GM12878 (cell line): Measurements from ENCODE around the gene TRIM67. TPM values are rescaled to one million over a fixed set of nuclear protein-coding genes. Genes with fewer than 3 reads are reported as not detected.

ENCODE experiments used
- ATAC-seq: fragments of 200-7000 bp; cut with Tn5 transposase; 3 replicates; pipeline ENCODE4 v1.9.1; 2020; ENCODE audit warnings: mild to moderate bottlenecking, moderate library complexity
- BruUV-seq: library from RNA; stranded (reverse); fragments of 400-500 nt; replicated peaks from 2 replicates; lab custom pipeline; 2021; lab: Mats Ljungman, UMichigan
- CTCF ChIA-PET: fragments of 300-600 bp; sonication (Branson Sonifier 250); formaldehyde crosslinking; extraction: SDS; loops from one replicate; lab custom pipeline; 2021; ENCODE audit warnings: inconsistent platforms; lab: Yijun Ruan, JAX
- POLR2A ChIA-PET: fragments of 350-600 bp; formaldehyde crosslinking; extraction: SDS; loops from one replicate; lab custom pipeline; 2021; ENCODE audit warnings: inconsistent platforms; lab: Charles Lee
- RAD21 ChIA-PET: fragments of 300-600 bp; sonication (Branson Sonifier 250); formaldehyde crosslinking; loops from one replicate; lab custom pipeline; 2023; ENCODE audit warnings: antibody characterized with exemption; ENCODE audit not compliant: unreplicated experiment; lab: Charles Lee
- SMC1A ChIA-PET: fragments of 300-600 bp; sonication (Branson Sonifier 250); formaldehyde crosslinking; loops from one replicate; lab custom pipeline; 2023; ENCODE audit not compliant: unreplicated experiment, uncharacterized antibody; lab: Charles Lee
- DNase-seq: peaks from one replicate; pipeline ENCODE4 v3.0.0-alpha.2; 2011; ENCODE audit warnings: low read depth, low spot score
- FAIRE-seq: peaks from 3 replicates; lab custom pipeline; 2011; peaks lifted over from hg19 to GRCh38; lab: Jason Lieb, UNC
- H2AFZ ChIP-seq: 2 replicates; pipeline ENCODE4 v1.6.0; 2011; ENCODE audit warnings: low read depth, low read length, control low read depth; ENCODE audit not compliant: control insufficient read depth
- H3K27ac ChIP-seq: 2 replicates; pipeline ENCODE4 v1.5.1; 2011; ENCODE audit warnings: control low read depth; ENCODE audit not compliant: control insufficient read depth, insufficient read depth
- H3K27me3 ChIP-seq, 2 experiments: replicated peaks in 1 of 2; 2 replicates each; pipeline versions ENCODE4 v1.6.0 to v1.6.1; 2011; ENCODE audit warnings: low read length in 1 of 2; ENCODE audit not compliant: control insufficient read depth in 2 of 2, insufficient read depth in 2 of 2
- H3K36me3 ChIP-seq, 2 experiments: 2 replicates each; pipeline ENCODE4 v1.5.1; 2011; ENCODE audit warnings: low read length in 1 of 2; ENCODE audit not compliant: control insufficient read depth in 2 of 2, insufficient read depth in 2 of 2
- H3K4me1 ChIP-seq: 2 replicates; pipeline ENCODE4 v1.6.1; 2011; ENCODE audit warnings: mild to moderate bottlenecking, low read length, moderate library complexity, mixed read lengths; ENCODE audit not compliant: control insufficient read depth, insufficient read depth
- H3K4me2 ChIP-seq: 2 replicates; pipeline ENCODE4 v1.6.0; 2011; ENCODE audit warnings: control low read depth; ENCODE audit not compliant: control insufficient read depth, insufficient read depth
- H3K4me3 ChIP-seq: fragments of 200-600 bp; sonication (generic); 2 replicates; pipeline ENCODE4 v1.5.1; 2016
- H3K79me2 ChIP-seq: 2 replicates; pipeline ENCODE4 v1.6.0; 2011; ENCODE audit warnings: low read length; ENCODE audit not compliant: control insufficient read depth, insufficient read depth
- H3K9ac ChIP-seq: 2 replicates; pipeline ENCODE4 v1.8.0; 2011; ENCODE audit warnings: low read length, control low read depth, mixed read lengths; ENCODE audit not compliant: control insufficient read depth, insufficient read depth
- H3K9me3 ChIP-seq: replicated peaks from 3 replicates; pipeline ENCODE4 v1.5.1; 2011; ENCODE audit warnings: mild to moderate bottlenecking, low read length; ENCODE audit not compliant: control insufficient read depth, insufficient read depth
- H4K20me1 ChIP-seq: 2 replicates; pipeline ENCODE4 v1.6.0; 2011; ENCODE audit not compliant: control insufficient read depth, insufficient read depth
- BRCA1 ChIP-seq: IDR thresholded peaks from 2 replicates; pipeline ENCODE4 v1.6.1; 2011; ENCODE audit warnings: low read depth, low read length, improper control_type of control experiment
- ESRRA ChIP-seq: IDR thresholded peaks from 2 replicates; pipeline ENCODE4 v1.6.1; 2012; ENCODE audit warnings: mild to moderate bottlenecking, low read length, improper control_type of control experiment
- EZH2 ChIP-seq: IDR thresholded peaks from 2 replicates; pipeline ENCODE4 v1.6.1; 2012; ENCODE audit warnings: low read depth, mild to moderate bottlenecking, control low read depth, inconsistent platforms, low read length, borderline replicate concordance; ENCODE audit not compliant: control insufficient read depth
- NR2C2 ChIP-seq: IDR thresholded peaks from 2 replicates; pipeline ENCODE4 v1.6.1; 2011; ENCODE audit warnings: borderline replicate concordance, low read depth; ENCODE audit not compliant: control insufficient read depth, insufficient read length
- RBBP5 ChIP-seq: fragments of 200-600 bp; sonication (generic); conservative IDR thresholded peaks from 2 replicates; pipeline ENCODE4 v1.6.1; 2016
- TAF1 ChIP-seq: IDR thresholded peaks from 2 replicates; pipeline ENCODE4 v1.6.1; 2011; ENCODE audit warnings: mild to moderate bottlenecking, low read depth, low read length, borderline replicate concordance
- ZNF24 ChIP-seq: fragments of 450-650 bp; IDR thresholded peaks from 2 replicates; pipeline ENCODE4 v1.6.1; 2017; ENCODE audit warnings: antibody characterized with exemption, mild to moderate bottlenecking
- ZNF592 ChIP-seq: fragments of 450-650 bp; IDR thresholded peaks from 2 replicates; pipeline ENCODE4 v1.6.1; 2017; ENCODE audit warnings: mild to moderate bottlenecking, moderate library complexity
- ZNF622 ChIP-seq: fragments of 450-650 bp; IDR thresholded peaks from 2 replicates; pipeline ENCODE4 v1.6.1; 2017; ENCODE audit warnings: mild to moderate bottlenecking, inconsistent platforms
- WGBS: methylation state at CpG from one replicate; pipeline ENCODE4 v1.1.6; 2016; ENCODE audit warnings: low lambda C conversion rate; ENCODE audit not compliant: insufficient replicate concordance, insufficient coverage; ENCODE audit errors: missing lambda C conversion rate; 5-methylcytosine and 5-hydroxymethylcytosine counted together
- in situ Hi-C: fragments of 300-500 bp; cut with MboI; formaldehyde crosslinking; loops from 9 replicates; pipeline ENCODE4 v1.14.3; 2018; ENCODE audit warnings: mixed read lengths
- intact Hi-C: fragments of 100-400 bp; cut with micrococcal nuclease; formaldehyde crosslinking; loops from one replicate; pipeline ENCODE4 v1.14.2; 2022; ENCODE audit not compliant: unreplicated experiment
- polyA plus RNA-seq, 11 experiments: library from polyadenylated mRNA; depleted of rRNA in 4 of 11; unstranded in 6 of 11; stranded (reverse) in 5 of 11; fragments of >200 nt; fragmentation: Nextera tagmentation in 4 of 11; fragmentation: Illumina TruSeq in 1 of 11; extraction: Ambion mirVana in 4 of 11; extraction: Trizol in 1 of 11; gene quantifications; 1 replicate in 1 of 11; 2 replicates in 10 of 11; pipeline versions ENCODE4 v1.2.1 to v1.2.3, GENCODE V29; 2011 to 2016; ENCODE audit warnings: inconsistent platforms in 2 of 11, missing spikeins in 2 of 11, low read depth in 1 of 11
- total RNA-seq, 4 experiments: library from RNA; depleted of rRNA in 3 of 4; stranded (reverse); fragments of >200 nt in 3 of 4; fragmentation: Illumina TruSeq in 1 of 4; extraction: Trizol in 1 of 4; gene quantifications; 2 replicates each; pipeline versions ENCODE4 v1.2.1 to v1.2.3, GENCODE V29; 2013 to 2021
- TF ChIP-seq, protein P1 (sequence below): IDR thresholded peaks from 2 replicates; pipeline ENCODE4 v1.6.1; 2011; ENCODE audit warnings: low read depth, mild to moderate bottlenecking, low read length, moderate library complexity, borderline replicate concordance; ENCODE audit errors: extremely low read depth
- TF ChIP-seq, protein P2 (sequence below): fragments of 450-650 bp; IDR thresholded peaks from 2 replicates; pipeline ENCODE4 v1.6.1; 2017; ENCODE audit warnings: mild to moderate bottlenecking, moderate library complexity
- TF ChIP-seq, protein P3 (sequence below): IDR thresholded peaks from 2 replicates; pipeline ENCODE4 v1.6.1; 2012; ENCODE audit warnings: mild to moderate bottlenecking, low read depth, low read length

TRIM67 gene
- total and polyA plus RNA-seq, 10 of the 15 experiments (the other 5 are each of a cell fraction or from before 2014, with no cell fraction given): under 0.01 to 0.01 TPM; not detected in 8

- DNase-seq (no peak), ATAC-seq (no peak), FAIRE-seq (no peak)
- no peaks in the 10 kb centered on the region for H3K9me3 ChIP-seq
- H3K36me3 ChIP-seq: no peaks in the 10 kb centered on the region
- no peak overlapping the region for H3K9ac ChIP-seq
- WGBS: 20% methylated on average over 3 of the region's 3 CpGs
- H3K4me1 ChIP-seq: no peaks in the 10 kb centered on the region
- H3K4me2 ChIP-seq: no peak overlapping the region
- peaks cover 0 to 5% of the 10 kb centered on the region in 2 experiments for H3K27me3 ChIP-seq
- POLR2A ChIA-PET: no interaction called here
- SMC1A ChIA-PET: interaction anchor here (1.4 kb wide), 1 partner anchor 12 kb away, joined by 3 read pairs; no protein-coding TSS in a partner anchor
- intact Hi-C loops: no loop called here
- H3K27ac ChIP-seq: no peak overlapping the region
- no peaks in the 10 kb centered on the region for H3K79me2 ChIP-seq
- no peak overlapping the region for H2AFZ ChIP-seq
- in situ Hi-C loops: no loop called here
- BruUV-seq: no TSS peak
- H4K20me1 ChIP-seq: no peaks in the 10 kb centered on the region
- RAD21 ChIA-PET: no interaction called here
- CTCF ChIA-PET: no interaction called here
- no peak overlapping the region for H3K4me3 ChIP-seq
- TF ChIP-seq BRCA1 (no peak), ESRRA (no peak), TAF1 (no peak), ZNF622 (no peak), NR2C2 (no peak), ZNF592 (no peak), EZH2 (no peak), ZNF24 (no peak), RBBP5 (no peak)
- TF ChIP-seq, protein P1, sequence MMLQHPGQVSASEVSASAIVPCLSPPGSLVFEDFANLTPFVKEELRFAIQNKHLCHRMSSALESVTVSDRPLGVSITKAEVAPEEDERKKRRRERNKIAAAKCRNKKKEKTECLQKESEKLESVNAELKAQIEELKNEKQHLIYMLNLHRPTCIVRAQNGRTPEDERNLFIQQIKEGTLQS: no peak
- TF ChIP-seq, protein P2, sequence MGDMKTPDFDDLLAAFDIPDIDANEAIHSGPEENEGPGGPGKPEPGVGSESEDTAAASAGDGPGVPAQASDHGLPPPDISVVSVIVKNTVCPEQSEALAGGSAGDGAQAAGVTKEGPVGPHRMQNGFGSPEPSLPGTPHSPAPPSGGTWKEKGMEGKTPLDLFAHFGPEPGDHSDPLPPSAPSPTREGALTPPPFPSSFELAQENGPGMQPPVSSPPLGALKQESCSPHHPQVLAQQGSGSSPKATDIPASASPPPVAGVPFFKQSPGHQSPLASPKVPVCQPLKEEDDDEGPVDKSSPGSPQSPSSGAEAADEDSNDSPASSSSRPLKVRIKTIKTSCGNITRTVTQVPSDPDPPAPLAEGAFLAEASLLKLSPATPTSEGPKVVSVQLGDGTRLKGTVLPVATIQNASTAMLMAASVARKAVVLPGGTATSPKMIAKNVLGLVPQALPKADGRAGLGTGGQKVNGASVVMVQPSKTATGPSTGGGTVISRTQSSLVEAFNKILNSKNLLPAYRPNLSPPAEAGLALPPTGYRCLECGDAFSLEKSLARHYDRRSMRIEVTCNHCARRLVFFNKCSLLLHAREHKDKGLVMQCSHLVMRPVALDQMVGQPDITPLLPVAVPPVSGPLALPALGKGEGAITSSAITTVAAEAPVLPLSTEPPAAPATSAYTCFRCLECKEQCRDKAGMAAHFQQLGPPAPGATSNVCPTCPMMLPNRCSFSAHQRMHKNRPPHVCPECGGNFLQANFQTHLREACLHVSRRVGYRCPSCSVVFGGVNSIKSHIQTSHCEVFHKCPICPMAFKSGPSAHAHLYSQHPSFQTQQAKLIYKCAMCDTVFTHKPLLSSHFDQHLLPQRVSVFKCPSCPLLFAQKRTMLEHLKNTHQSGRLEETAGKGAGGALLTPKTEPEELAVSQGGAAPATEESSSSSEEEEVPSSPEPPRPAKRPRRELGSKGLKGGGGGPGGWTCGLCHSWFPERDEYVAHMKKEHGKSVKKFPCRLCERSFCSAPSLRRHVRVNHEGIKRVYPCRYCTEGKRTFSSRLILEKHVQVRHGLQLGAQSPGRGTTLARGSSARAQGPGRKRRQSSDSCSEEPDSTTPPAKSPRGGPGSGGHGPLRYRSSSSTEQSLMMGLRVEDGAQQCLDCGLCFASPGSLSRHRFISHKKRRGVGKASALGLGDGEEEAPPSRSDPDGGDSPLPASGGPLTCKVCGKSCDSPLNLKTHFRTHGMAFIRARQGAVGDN: no peak
- TF ChIP-seq, protein P3, sequence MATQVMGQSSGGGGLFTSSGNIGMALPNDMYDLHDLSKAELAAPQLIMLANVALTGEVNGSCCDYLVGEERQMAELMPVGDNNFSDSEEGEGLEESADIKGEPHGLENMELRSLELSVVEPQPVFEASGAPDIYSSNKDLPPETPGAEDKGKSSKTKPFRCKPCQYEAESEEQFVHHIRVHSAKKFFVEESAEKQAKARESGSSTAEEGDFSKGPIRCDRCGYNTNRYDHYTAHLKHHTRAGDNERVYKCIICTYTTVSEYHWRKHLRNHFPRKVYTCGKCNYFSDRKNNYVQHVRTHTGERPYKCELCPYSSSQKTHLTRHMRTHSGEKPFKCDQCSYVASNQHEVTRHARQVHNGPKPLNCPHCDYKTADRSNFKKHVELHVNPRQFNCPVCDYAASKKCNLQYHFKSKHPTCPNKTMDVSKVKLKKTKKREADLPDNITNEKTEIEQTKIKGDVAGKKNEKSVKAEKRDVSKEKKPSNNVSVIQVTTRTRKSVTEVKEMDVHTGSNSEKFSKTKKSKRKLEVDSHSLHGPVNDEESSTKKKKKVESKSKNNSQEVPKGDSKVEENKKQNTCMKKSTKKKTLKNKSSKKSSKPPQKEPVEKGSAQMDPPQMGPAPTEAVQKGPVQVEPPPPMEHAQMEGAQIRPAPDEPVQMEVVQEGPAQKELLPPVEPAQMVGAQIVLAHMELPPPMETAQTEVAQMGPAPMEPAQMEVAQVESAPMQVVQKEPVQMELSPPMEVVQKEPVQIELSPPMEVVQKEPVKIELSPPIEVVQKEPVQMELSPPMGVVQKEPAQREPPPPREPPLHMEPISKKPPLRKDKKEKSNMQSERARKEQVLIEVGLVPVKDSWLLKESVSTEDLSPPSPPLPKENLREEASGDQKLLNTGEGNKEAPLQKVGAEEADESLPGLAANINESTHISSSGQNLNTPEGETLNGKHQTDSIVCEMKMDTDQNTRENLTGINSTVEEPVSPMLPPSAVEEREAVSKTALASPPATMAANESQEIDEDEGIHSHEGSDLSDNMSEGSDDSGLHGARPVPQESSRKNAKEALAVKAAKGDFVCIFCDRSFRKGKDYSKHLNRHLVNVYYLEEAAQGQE: no peak
These were observed 26.2 kb downstream of the TRIM67 start for GRCh38 chr1:231188072-231188471.
